GM19043 (cell line): ENCODE results near the gene IQGAP2.

Experiments used
- ATAC-seq: cut with Tn5 transposase; IDR thresholded peaks from one replicate; pipeline ENCODE4 v1.9.1; 2021; ENCODE audit warnings: low read depth; ENCODE audit not compliant: unreplicated experiment

The IQGAP2 gene

DNA sequence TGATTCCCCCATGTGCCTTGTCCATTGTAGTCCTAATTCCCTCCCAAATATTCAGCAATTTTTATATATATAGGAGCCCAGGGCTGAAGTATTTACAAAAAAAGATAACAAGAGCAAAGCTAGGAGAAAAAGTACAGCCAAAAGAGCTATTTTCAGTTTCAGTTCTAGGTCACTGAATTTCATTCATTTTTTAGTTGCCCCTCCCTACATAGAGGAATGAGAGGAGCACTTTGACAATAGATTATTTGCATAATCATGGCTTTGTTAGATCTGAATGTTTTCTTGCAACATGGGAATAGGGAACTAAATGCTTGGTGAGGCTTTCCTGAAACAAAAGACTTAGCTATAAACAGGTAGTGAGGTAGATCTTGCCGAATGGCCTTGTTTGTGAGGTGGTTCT is 235.4 kb downstream of the IQGAP2 start:
- no peak for ATAC-seq

DNA sequence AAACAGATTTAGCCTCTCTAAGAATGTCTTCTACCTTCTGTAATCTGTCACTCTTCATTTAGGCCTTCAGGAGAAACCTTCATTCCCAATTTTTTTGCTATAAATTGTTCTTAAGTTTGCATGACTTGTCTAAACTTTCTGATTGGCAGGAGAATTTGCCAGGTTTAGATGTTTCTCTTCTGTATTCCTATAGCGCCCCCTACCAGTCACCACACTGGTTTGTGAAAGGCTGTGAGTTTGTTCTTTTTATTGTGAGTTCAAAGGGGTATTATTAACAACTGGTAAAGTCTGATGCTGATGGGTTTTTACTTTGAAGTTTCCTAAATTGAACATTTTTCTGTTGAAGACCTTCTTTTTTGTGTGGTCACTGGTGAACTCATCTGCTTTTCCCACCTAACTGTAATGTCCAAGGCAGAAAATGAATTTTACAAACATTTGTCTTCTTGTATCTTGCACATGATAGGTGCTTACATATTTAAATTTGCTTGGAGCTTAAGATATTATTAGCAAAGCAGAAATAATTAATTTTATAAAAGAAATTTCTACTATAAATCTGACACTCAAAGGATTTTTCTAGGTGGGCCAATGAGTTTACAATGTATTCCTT is 238.5 kb downstream of the IQGAP2 start:
- no peak for ATAC-seq

DNA sequence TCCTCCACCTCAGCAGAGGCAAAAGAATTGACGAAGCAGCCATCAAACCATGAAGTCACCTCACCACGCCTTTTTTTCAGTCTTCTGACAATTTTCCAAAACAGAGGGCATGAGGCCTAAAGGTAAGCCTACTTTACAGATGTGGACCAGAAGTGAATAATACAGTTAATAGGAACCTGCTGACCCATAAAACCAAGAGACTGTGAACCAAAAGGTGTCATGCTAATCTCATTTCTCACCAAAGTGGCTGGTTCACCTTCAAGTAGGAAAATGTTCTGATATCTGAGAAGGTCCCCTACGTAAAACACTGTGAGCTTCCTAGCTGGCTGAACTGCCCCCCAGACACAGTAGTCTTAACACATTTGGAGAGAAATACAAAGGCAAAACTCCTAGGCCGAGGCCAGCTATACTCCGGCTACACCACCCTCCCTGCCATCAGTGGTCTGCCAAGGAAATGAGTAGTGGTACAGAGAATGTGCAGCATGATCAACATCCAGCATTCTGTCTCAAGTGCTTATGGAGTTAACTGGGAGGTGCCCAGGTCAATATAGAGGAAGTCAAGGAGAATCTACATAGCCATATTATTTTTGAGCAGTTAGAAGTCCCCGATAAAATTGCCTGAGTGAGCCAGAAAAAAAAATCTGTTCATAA is 239.4 kb downstream of the IQGAP2 start:
- no peak for ATAC-seq

DNA sequence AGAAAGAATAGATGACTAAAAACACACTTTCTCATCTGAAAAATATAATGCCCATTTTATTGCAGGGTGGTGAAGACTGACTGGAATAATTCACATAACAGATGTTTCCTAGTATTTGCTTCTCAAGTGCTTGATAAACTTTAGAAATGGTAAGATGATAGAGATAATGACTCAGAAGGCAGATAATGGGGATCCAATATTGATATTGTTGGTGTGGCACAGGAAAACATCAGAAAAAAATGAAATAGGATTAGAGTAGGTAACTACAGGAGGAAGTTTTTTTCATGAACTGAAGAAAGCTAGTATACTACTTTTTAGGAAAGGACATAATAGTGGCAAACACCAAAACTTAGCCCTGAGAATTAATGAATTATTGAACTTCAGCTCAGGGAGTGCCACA is 240.3 kb downstream of the IQGAP2 start:
- ATAC-seq, result no peak

DNA sequence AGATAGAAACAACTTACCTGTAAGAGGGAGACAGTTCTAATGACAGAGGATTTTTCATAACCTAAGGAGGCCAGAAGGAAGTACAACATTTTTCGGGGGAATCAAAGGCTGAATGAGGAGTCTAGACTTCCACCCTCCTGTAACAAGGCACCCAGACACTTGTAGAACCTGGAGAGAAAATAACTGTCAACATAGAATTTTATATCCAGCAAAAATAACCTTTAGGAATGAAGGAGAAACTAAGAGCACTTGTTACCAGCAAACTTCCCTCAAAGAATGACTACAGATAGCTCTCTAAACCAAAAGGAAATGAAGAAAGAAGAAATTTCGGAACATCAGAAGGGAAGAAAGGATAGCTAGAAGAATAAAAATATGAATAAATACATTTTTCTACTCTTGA is 246.1 kb downstream of the IQGAP2 start:
- no peak for ATAC-seq

DNA sequence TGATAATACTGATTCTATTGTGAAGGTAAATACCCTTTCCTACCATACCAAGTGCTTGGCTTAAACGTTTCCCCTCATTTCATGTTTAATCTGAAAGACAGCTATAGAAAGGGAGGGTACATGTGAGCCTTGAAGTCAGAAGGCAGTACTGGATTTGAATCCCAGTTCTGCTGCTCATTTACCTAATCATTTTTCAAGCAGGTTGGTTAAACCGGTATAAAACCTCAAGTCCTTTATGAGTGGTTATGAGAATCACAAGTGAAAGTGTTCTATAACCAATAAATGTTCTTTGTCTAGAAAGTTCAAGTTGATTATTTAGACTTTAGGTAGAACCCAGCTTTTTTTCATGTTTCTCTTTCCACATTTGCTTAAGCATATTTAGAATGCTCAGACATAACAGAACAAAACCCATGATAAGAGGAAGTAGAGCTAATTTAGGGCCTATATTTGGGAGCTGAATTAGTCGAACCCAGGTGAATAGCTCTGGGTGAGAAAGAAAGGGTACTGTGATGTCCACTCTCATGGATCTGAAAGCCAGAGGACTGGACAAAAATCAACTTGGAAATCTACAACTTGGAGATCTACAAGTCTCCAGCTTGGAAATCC is 249.8 kb downstream of the IQGAP2 start:
- ATAC-seq, result no peak

DNA sequence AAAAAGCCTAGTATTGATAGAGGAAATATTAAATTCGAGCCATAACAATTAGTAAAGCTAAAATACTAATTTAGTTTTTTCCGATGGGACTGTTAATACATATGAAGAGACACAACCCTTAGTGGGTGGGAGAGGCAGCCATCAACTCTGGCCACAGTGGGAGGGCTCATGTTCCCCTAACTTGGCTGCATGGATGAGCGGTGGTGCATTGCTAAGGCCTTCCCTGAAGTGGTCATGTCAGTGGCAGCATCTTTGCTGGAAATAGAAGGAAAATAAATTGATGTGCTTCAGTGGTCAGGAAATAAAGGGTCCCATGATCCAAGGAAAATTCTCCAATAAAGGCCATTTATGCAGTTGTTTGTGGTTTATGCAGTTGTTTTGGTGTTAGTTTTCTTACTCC is 254.0 kb downstream of the IQGAP2 start:
- no peak for ATAC-seq

DNA sequence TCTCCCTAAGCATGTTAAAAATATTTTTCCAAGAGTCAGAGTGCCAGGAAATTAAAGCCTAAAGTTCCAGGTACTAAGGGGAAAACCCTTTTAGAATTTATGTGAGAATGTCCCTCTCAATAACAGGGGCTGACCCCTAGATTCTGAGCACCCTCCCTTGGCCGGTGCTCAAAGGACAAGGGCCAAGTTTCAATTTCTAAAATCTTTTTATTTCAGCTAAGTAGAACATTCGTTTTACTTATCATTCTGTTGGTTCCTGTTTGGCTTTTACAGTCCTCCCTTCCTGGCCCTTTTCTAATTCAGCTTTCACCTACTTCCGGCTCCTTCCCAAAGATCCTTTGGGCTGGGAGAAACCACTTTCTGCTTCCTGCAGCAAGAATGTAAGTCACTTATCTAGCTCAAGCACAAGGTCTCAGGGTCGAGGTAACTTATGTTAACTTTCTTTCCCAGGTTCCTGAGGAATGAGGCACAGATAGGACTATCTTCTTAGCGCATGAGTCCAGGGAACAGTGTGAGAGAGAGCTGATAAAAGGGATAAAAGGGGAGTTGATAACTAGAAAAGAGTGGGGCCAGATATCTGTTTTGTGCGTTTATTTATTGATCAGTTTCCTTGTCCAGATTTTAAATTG is 254.7 kb downstream of the IQGAP2 start:
- ATAC-seq, result no peak

DNA sequence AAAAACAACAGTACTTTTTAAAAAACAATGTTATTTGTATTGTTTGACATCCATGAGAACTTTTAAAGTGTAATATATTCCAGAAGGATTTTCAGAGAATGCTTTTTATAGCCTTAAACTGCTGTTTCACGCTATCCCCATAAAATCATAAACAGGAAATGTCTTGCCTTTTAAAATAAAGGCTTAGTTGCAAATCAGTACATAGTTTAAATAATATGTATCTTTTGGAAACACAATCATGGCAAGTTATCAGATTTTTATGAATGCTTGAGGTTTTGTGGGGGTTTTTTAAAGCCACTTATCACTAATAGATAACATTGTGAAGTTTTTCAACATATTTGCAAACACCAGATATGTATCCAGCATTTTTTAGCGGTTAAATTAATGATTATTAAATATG is 257.3 kb downstream of the IQGAP2 start:
- no peak for ATAC-seq

DNA sequence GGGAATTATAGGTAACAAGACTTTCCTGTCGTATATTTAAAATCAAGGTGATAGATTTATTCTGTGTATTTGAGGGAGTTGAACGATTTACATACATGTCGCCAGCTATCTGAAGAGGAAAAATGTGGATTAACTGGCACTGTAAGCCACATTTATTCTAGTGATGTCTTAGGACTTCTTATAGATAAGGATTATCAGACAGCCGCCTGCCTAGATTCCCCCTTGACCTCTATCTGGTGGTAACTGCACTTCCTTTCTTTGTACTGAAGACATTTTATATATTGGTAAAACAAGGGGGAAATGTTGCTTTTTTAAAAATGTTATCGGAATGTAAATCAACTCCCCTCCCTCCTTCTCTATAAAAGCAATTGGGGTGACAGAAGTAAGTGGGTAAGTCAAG is 259.4 kb downstream of the IQGAP2 start:
- no peak for ATAC-seq

DNA sequence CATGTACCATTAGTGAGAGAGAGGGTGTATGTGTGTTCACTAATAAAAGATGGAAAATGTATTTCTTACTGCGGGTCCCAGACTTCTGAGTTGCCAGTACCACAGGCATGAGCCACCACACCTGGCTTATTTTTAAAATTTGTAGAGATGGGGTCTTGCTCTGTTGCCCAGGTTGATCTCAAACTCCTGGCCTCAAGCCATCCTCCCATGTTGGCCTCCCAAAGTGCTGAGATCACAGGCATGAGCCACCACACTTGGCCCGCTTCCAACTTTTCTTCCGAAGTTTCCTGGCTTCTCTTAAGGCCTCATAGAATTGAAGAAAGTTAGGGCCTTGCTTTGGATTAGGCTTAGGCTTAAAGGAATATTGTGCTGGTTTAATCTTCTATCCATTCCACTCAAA is 260.5 kb downstream of the IQGAP2 start:
- no peak for ATAC-seq

DNA sequence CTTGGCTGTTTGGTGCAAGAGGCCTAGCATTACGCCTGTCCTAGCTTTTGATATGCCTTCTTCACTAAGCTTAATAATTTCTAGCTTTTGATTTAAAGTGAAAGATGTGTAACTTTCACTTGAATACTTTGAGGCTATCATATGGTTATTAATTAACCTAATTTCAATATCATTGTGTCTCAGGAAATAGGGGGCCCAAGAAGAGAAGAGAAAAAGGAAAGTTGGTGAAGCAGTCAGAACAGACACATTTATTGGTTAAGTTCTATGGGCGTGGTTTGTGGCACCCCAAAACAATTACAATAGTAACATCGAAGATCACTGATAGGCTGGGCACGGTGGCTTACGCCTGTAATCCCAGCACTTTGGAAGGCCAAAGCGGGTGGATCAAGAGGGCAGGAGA is 261.0 kb downstream of the IQGAP2 start:
- ATAC-seq, result no peak

DNA sequence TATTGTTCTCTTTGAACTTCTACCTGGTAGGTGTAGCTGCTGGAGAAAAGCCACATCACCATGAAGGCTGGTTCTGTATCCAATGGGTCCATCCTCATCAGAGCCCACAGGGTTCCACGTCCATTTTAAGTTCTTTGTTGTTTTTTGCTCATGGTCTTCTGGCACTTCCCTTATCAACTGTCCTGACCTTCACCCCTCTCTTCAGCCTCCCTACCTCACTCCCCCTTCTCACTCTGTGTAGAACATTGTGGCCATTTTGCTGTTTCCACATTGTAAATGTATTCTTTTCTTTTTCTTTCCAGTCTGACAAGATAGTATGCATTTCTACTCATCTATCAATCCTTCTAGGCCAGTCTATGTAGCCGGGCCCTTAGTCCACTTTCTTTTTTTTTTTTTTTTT is 264.4 kb downstream of the IQGAP2 start:
- no peak for ATAC-seq

DNA sequence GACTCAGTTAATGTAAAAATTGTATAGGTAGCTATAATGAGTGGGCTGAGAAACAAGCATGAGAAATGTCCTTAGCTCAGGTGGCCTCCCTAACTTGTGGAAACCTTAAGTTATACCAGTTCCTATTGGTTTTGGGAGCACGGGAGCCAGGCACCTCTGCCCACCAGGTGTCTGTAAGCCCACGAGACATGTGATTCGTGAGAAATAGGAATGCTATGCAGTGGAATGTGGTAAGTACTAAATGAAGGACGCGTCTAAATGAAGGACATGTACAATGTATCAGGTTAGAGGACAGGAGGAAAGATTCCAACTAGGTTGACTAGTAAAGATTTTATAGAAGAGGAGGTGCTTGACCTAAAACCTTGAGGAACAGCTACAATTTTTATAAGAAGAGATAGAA is 266.2 kb downstream of the IQGAP2 start:
- no peak for ATAC-seq

DNA sequence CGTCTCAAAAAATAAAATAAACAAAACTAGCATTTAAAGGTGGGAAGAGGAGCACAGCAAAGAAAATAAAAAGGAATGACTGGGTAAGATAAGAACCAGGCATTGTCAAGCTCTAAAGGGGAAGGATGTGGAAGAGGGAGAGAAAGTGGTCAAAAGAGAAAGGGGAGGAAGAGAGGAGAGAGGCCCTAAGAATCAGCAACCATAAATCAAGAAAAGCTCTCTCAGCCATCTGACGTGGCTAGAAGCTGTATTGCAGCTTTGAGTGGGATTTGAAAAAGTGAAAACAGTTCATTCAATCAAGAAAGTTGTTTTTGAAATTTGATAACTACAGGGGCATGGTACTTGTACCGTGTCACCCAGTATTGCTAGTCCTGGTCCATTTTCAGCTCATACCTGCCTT is 267.4 kb downstream of the IQGAP2 start:
- ATAC-seq, result no peak

DNA sequence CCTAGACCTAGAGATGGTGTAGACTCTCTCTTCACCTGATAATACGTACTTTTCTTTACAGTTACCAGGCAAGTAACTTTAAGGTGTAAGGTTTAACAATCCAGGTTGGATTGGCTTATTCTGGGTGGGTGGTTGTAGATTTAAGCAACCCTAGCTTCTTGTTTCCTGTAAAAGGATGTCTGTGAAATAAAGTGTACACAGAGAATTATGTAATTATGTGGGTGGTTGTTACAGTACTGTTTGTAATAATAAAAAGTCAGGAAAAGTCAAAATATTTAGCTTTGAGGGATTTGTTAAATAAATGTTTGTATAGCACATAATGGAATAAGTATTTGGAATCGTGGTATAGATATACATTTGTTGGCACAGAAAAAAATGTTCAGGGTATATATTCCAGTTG is 269.2 kb downstream of the IQGAP2 start:
- no peak for ATAC-seq

DNA sequence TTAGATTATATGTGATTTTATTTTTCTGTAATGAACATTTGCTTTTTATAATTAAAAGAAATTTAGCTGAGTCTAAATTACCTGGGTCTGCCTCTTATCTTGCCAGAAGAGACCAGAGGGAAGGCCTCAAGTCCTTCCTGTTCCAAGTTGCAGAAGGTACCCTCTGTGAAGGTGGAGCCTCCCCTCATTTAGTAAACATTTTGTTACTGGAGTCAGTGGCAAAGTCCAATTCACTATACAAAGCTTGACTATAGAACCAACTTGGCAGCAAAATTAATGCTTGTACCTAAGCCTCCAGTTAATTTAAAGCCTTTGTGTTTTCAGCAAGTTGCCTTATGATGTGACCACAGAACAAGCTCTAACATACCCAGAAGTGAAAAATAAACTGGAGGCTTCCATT is 270.0 kb downstream of the IQGAP2 start:
- no peak for ATAC-seq

DNA sequence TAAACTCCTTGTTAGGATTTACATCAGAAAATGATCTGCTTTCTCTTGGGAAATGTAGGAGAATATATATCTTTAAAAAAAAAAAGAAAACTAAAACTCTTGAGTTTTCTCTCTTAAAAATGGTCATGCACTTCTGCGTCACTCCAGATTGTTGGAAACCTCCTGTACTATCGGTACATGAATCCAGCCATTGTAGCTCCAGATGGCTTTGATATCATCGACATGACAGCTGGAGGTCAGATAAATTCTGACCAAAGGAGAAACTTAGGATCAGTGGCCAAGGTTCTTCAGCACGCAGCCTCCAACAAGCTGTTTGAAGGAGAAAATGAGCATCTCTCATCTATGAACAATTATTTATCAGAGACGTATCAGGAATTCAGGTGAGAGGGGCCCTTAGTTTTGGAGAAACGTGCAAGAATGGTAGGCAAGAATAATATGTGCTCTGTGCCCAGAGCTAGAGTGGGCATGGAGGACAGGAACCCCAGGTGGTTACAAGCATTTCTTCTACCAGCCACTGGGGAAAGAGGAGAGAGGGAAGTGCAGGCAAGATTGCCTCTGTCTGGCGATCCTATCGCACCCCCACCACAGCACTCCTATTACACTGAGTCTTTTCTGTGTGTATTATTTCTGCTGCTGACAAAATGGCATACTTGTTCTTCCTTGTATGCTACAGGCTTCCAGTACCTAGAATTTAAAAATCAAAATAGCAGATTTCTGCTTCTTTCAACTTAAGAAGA is 271.4 kb downstream of the IQGAP2 start:
- ATAC-seq, result no peak

DNA sequence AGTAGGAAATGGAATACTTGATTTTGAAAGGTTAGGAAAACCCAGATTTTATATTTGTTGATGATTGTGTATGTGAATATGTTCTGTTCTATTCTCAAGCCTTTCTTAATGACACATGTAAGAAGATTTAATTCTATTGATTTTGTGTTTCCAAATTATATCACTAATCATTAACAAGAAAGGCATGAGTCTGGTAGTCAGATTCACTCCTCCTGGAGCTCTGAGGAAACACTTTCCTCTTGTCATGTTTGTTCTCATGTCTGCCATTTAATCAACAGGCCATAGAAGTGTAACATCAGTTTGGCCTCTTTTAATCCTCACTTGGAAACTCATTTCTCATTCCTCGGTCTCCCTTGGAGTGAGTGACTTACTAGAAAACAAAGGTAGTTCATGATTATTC is 272.3 kb downstream of the IQGAP2 start:
- ATAC-seq, result no peak

DNA sequence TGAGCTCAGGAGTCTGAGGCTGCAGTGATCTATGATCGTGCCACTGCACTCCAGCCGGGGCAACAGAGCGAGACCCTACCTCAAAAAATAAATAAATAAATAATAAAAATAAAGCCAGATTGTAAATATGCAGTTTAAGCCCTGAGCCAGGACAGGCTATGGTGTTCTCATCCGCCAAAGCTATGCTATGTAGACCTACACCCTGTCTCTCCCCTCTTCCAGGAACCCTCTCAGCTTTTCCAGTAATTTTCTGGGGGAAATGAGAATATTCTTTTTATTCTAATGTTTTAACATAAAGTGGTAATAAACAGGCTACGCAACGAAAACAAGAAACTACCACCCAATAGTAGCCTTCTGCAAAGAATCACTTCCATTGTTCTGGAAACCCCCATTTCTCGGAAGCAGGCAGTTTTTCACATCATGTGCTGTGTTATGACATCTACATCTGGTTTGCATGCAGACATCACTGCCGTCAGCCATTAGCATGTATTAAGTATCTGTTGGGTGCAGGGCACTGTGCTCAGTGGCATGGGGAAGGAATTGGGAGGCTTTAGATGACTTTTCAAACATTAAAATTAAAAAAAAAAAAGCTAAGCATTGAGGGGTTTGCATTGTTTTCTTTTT is 274.9 kb downstream of the IQGAP2 start:
- ATAC-seq, result no peak

DNA sequence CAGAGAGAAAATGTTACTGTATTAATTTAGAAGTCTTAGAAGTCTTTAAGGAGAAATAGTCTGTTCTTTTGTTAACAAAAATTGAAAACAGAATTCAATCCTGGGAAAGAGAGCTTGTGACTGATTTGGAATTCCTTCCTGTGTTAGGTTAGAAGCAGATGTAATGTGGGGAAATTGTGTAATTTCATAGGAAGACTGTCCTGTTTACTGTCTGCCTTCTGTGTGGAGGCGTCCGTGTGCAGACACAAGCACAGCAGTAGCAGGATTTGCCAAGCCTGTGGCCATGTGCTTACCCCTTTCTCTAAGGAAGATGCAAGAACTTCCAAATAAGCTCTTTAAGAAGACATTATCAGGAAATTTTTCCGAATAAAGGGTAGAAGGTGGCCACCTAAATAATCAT is 276.1 kb downstream of the IQGAP2 start:
- ATAC-seq, result no peak
